GM19452 (cell line): ENCODE measurements around the gene IRAK1BP1.
A peak's percentile ranks its signal among the peaks of the same experiment; 100 is the strongest.
"Not testable (repeated sequence)": the region's sequence is repeated elsewhere in the genome, so short reads cannot be mapped to it uniquely, and the experiment has no call there.

ENCODE experiments used
- ATAC-seq: cut with Tn5 transposase; IDR thresholded peaks from one replicate; pipeline ENCODE4 v1.9.1; 2021; ENCODE audit not compliant: unreplicated experiment

The IRAK1BP1 gene

GRCh38 chr6:78883651-78884050 is 16.3 kb downstream of the IRAK1BP1 start:
- no peak for ATAC-seq

GRCh38 chr6:78889901-78890300 is 22.6 kb downstream of the IRAK1BP1 start:
- ATAC-seq: not testable (repeated sequence)

- no peak for ATAC-seq
Observed at GRCh38 chr6:78896227-78896626, 28.9 kb downstream of the IRAK1BP1 start.

GRCh38 chr6:78908621-78909020 is 41.3 kb downstream of the IRAK1BP1 start:
- ATAC-seq: no peak

- ATAC-seq: no peak
Observed at GRCh38 chr6:78909391-78909790, 42.0 kb downstream of the IRAK1BP1 start.

- no peak for ATAC-seq
Observed at GRCh38 chr6:78910010-78910409, 42.7 kb downstream of the IRAK1BP1 start.

- ATAC-seq: peak; percentile 55
Observed at GRCh38 chr6:78910591-78911171, 43.3 kb downstream of the IRAK1BP1 start.

- ATAC-seq: no peak
Observed at GRCh38 chr6:78911218-78911940, 44.0 kb downstream of the IRAK1BP1 start.

GRCh38 chr6:78916411-78916810 is 49.1 kb downstream of the IRAK1BP1 start:
- ATAC-seq: no peak

- no peak for ATAC-seq
Observed at GRCh38 chr6:78917788-78918187, 50.4 kb downstream of the IRAK1BP1 start.

- not testable (repeated sequence) for ATAC-seq
Observed at GRCh38 chr6:78921168-78921567, 53.8 kb downstream of the IRAK1BP1 start.

- ATAC-seq: no peak
Observed at GRCh38 chr6:78925317-78925716, 58.0 kb downstream of the IRAK1BP1 start.

GRCh38 chr6:78935553-78935952 is 68.2 kb downstream of the IRAK1BP1 start:
- ATAC-seq: no peak

- no peak for ATAC-seq
Observed at GRCh38 chr6:78936515-78936914, 69.2 kb downstream of the IRAK1BP1 start.

GRCh38 chr6:78942446-78942845 is 75.1 kb downstream of the IRAK1BP1 start:
- ATAC-seq: no peak

GRCh38 chr6:78947529-78947928 is 80.2 kb downstream of the IRAK1BP1 start:
- no peak for ATAC-seq

GRCh38 chr6:78947962-78948361 is 80.6 kb downstream of the IRAK1BP1 start:
- ATAC-seq: no peak

GRCh38 chr6:78948785-78949184 is 81.4 kb downstream of the IRAK1BP1 start:
- ATAC-seq: no peak

- no peak for ATAC-seq
Observed at GRCh38 chr6:78952362-78952761, 85.0 kb downstream of the IRAK1BP1 start.
